ENCODE measurements around the gene A2M. TPM values are rescaled to one million over a fixed set of nuclear protein-coding genes. Genes with fewer than 3 reads are reported as not detected.

The A2M gene
- total and polyA plus RNA-seq, 9 donors: 50.5 to 926 (median 222) TPM

DNA sequence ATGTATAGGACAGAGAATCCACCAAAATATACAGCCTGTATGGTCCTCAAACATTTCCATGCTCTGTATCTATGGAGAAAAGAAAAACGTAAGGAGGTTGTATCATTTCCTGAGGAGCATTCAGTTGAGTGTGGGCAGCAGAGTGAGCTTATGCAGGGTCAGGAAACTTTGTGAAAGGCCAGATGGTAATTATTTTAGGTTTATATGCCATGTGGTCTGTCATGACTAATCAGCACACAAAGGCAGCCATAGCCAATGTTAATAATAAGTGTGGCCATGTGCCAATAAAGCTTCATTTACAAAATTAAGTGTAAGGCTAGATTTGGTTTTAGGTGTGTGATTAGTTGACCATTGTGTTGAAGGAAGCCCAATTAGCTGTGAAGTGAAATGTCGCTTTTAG, 33.2 kb upstream of the A2M start:
- WGBS, 3 donors: 65 to 73% (median 66%) methylated on average over 2 of the region's 2 CpGs

DNA sequence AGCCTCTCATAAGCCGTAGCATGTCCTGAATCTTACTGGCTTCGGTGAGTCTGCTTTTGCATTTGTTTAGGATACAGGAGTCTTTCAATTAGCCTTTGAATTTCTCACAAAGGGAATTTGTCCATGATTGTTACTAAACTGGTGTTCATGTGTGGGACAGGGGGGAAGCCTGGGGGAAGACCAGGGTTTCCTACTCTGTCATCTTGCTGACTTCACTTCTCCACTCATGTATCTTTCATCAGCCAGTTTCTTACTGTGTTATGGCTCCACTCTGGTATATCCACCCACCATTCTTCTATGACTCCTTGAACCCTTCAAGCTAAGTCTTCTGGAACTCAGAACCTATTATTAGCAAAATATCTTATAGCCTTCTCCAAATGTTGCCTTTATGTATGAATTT, 31.7 kb upstream of the A2M start:
- no peaks in the 10 kb centered on the region for H3K36me3 ChIP-seq
- no peaks in the 10 kb centered on the region for H3K4me1 ChIP-seq (ENCODE audit: insufficient read depth)
- 84 to 90% (median 89%) methylated on average over 2 of the region's 2 CpGs for WGBS, 3 donors
- H3K27ac ChIP-seq: no peak overlapping the region
- DNase-seq: no peak
- H3K9me3 ChIP-seq: no peaks in the 10 kb centered on the region
- TF ChIP-seq, protein P1, sequence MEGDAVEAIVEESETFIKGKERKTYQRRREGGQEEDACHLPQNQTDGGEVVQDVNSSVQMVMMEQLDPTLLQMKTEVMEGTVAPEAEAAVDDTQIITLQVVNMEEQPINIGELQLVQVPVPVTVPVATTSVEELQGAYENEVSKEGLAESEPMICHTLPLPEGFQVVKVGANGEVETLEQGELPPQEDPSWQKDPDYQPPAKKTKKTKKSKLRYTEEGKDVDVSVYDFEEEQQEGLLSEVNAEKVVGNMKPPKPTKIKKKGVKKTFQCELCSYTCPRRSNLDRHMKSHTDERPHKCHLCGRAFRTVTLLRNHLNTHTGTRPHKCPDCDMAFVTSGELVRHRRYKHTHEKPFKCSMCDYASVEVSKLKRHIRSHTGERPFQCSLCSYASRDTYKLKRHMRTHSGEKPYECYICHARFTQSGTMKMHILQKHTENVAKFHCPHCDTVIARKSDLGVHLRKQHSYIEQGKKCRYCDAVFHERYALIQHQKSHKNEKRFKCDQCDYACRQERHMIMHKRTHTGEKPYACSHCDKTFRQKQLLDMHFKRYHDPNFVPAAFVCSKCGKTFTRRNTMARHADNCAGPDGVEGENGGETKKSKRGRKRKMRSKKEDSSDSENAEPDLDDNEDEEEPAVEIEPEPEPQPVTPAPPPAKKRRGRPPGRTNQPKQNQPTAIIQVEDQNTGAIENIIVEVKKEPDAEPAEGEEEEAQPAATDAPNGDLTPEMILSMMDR (IDR thresholded peaks at IDR 0.05): no peak
- no peak for TF ChIP-seq POLR2A (IDR thresholded peaks at IDR 0.05)
- TF ChIP-seq EP300 (IDR thresholded peaks at IDR 0.05): no peak
- intact Hi-C loops (cut with DNase I): no loop called here
- no peak overlapping the region for H3K4me3 ChIP-seq
- no peaks in the 10 kb centered on the region for H3K27me3 ChIP-seq

More for the DNA sequence above, 33.2 kb upstream of the A2M start:
- no peak overlapping the region for H3K27ac ChIP-seq
- no peaks in the 10 kb centered on the region for H3K27me3 ChIP-seq
- intact Hi-C loops (cut with DNase I): no loop called here
- H3K9me3 ChIP-seq: no peaks in the 10 kb centered on the region
- no peaks in the 10 kb centered on the region for H3K36me3 ChIP-seq
- TF ChIP-seq POLR2A (IDR thresholded peaks at IDR 0.05) (no peak), EP300 (IDR thresholded peaks at IDR 0.05) (no peak)
- TF ChIP-seq, protein P1 (IDR thresholded peaks at IDR 0.05): no peak
- H3K4me3 ChIP-seq: no peak overlapping the region
- DNase-seq: no peak
- no peaks in the 10 kb centered on the region for H3K4me1 ChIP-seq (ENCODE audit: insufficient read depth)

DNA sequence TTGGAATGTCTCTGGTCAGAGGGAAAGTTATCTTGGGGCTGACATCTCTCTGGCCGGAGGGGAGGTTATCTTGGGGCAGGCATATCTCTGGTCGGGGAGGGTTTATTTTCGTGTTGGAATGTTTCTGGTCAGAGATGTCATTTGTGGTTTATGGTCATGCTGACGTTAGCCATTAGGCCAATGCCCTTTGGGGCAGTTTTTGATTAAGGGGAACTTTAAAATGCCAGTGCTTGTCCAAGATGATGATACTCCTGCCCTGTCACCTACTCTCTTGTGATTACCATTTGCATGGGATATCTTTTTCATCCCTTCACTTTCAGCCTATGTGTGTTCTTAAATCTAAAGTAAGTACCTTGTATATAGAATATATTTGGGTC, 29.0 kb upstream of the A2M start:
- H3K36me3 ChIP-seq: no peaks in the 10 kb centered on the region
- DNase-seq: no peak
- no peak overlapping the region for H3K4me3 ChIP-seq
- H3K27me3 ChIP-seq: no peaks in the 10 kb centered on the region
- H3K27ac ChIP-seq: no peak overlapping the region
- no peaks in the 10 kb centered on the region for H3K9me3 ChIP-seq
- WGBS, 3 donors: 26 to 31% (median 30%) methylated on average over 4 of the region's 4 CpGs
- TF ChIP-seq POLR2A (IDR thresholded peaks at IDR 0.05): no peak
- TF ChIP-seq, protein P1 (IDR thresholded peaks at IDR 0.05): no peak
- no peak for TF ChIP-seq EP300 (IDR thresholded peaks at IDR 0.05)
- intact Hi-C loops (cut with DNase I): no loop called here
- no peaks in the 10 kb centered on the region for H3K4me1 ChIP-seq (ENCODE audit: insufficient read depth)

DNA sequence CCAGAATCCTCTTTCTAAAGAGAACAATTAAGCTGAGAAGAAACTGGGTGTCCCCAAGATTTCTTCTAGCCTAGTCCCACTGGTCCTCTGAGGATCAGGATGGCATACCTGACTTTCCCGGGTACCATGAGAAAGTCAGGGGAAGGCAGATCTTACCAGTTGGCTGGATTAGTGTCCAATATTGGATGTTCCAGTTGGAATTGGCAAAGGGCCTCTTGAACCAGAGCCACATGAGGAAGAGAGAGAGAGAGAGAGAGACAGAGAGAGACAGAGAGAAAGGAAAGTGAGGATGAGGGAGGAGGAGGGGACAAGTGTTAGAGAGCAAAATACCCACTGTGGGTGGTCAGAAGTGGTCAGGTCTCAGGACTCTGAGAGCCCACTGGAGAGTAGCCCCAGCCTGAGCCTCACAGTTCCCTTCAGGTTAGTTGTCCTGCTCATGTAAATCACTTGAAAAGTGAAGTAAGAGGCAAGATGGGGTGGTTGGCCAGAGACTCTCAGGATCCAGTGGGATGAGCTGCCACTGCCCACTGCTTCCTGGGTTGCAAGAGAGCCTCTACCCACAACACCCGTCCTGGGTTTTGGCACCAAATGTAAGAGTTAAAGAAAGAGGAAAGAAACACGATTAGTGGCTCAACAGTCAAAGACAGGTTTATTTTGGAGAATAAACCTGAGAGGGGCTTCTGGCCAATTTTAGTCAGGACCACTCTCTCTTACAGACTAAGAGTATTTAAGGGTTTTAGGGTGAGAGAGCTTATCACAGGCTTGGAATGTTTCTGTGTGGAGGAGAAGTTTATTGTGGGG, 28.4 kb upstream of the A2M start:
- intact Hi-C loops (cut with DNase I): no loop called here
- Histone ChIP-seq H3K4me1 (ENCODE audit: insufficient read depth) (no peaks in the 10 kb centered on the region), H3K4me3 (no peak overlapping the region), H3K36me3 (no peaks in the 10 kb centered on the region), H3K9me3 (no peaks in the 10 kb centered on the region), H3K27me3 (no peaks in the 10 kb centered on the region), H3K27ac (no peak overlapping the region)
- DNase-seq: no peak
- TF ChIP-seq EP300 (IDR thresholded peaks at IDR 0.05) (no peak), POLR2A (IDR thresholded peaks at IDR 0.05) (no peak)
- TF ChIP-seq, protein P1 (IDR thresholded peaks at IDR 0.05): no peak
- 79 to 91% (median 87%) methylated on average over 3 of the region's 3 CpGs for WGBS, 3 donors

All from ovary (tissue), 9 donors.